ENCODE results near the gene GTPBP10. TPM values are rescaled to one million over a fixed set of nuclear protein-coding genes. Genes with fewer than 3 reads are reported as not detected.

Gene GTPBP10
- total and polyA plus RNA-seq, 2 donors (not counting 1 experiment from before 2014, with no cell fraction given): 17.7 to 36.2 TPM

GRCh38 chr7:90312745-90313144 is 33.8 kb upstream of the GTPBP10 start:
- intact Hi-C loops (cut with micrococcal nuclease): loop anchor here (1.0 kb wide), 2 partner anchors 101 to 115 kb away; no protein-coding TSS in a partner anchor
- Histone ChIP-seq H3K9ac (ENCODE audit: low read length) (no peak overlapping the region), H3K4me2 (replicated peaks; ENCODE audit: low read depth, low read length, poor library complexity, severe bottlenecking) (no peak overlapping the region), H3K79me2 (ENCODE audit: control insufficient read depth, insufficient read depth, low read length) (no peaks in the 10 kb centered on the region), H3K9me3 (ENCODE audit: control extremely low read depth in 1 of 3, control insufficient read depth in 2 of 3, insufficient read depth in 1 of 3, low read length in 2 of 3) (no peaks in the 10 kb centered on the region), H4K20me1 (ENCODE audit: control insufficient read depth, insufficient read depth, low read length, poor library complexity, severe bottlenecking) (no peaks in the 10 kb centered on the region), H2AFZ (ENCODE audit: insufficient read depth, low read depth, low read length, poor library complexity, severe bottlenecking) (no peak overlapping the region), H3K27me3 (replicated peaks in 1 of 4; ENCODE audit: control extremely low read depth in 1 of 4, control insufficient read depth in 3 of 4, insufficient read depth in 4 of 4, low read length in 3 of 4) (no peaks in the 10 kb centered on the region), H3K4me1 (ENCODE audit: control insufficient read depth in 2 of 2, insufficient read depth in 2 of 2, low read length in 2 of 2) (no peaks in the 10 kb centered on the region), H3K36me3 (replicated peaks in 1 of 2; ENCODE audit: control extremely low read depth in 1 of 2, control insufficient read depth in 1 of 2, extremely low read depth in 1 of 2, insufficient read depth in 2 of 2, low read length in 1 of 2) (no peaks in the 10 kb centered on the region), H3K4me3 (ENCODE audit: control extremely low read depth in 1 of 5, extremely low read depth in 1 of 5, insufficient read depth in 1 of 5, low read depth in 2 of 5, low read length in 4 of 5) (no peak overlapping the region), H3K27ac (ENCODE audit: low read length in 2 of 2) (no peak overlapping the region)
- TF ChIP-seq, protein P1, sequence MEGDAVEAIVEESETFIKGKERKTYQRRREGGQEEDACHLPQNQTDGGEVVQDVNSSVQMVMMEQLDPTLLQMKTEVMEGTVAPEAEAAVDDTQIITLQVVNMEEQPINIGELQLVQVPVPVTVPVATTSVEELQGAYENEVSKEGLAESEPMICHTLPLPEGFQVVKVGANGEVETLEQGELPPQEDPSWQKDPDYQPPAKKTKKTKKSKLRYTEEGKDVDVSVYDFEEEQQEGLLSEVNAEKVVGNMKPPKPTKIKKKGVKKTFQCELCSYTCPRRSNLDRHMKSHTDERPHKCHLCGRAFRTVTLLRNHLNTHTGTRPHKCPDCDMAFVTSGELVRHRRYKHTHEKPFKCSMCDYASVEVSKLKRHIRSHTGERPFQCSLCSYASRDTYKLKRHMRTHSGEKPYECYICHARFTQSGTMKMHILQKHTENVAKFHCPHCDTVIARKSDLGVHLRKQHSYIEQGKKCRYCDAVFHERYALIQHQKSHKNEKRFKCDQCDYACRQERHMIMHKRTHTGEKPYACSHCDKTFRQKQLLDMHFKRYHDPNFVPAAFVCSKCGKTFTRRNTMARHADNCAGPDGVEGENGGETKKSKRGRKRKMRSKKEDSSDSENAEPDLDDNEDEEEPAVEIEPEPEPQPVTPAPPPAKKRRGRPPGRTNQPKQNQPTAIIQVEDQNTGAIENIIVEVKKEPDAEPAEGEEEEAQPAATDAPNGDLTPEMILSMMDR (IDR thresholded peaks at IDR 0.05): no peak
- TF ChIP-seq EZH2 (IDR thresholded peaks at IDR 0.05; ENCODE audit: borderline replicate concordance, insufficient read depth, low read depth, low read length, poor library complexity, severe bottlenecking): no peak
- peaks cover 21% of the 10 kb centered on the region for H3K27me3 Mint-ChIP-seq
- peak; percentile 43 for ATAC-seq (ENCODE audit: low read depth)
- ChIA-PET POLR2A (no interaction called here), CTCF (interaction anchor here (0.7 to 6.2 kb wide), 11 partner anchors 9 to 128 kb away, joined by 3 to 79 read pairs (median 5); no protein-coding TSS in a partner anchor)
- H3K27ac Mint-ChIP-seq: no peak overlapping the region
- H3K9me3 Mint-ChIP-seq (ENCODE audit: insufficient read depth): no peaks in the 10 kb centered on the region
- WGBS (ENCODE audit: insufficient coverage): no CpG with 5 or more reads among the region's 2 CpGs
- H3K4me1 Mint-ChIP-seq: no peaks in the 10 kb centered on the region
- H3K4me3 Mint-ChIP-seq: no peak overlapping the region
- peak; percentile 14 for DNase-seq

DNA sequence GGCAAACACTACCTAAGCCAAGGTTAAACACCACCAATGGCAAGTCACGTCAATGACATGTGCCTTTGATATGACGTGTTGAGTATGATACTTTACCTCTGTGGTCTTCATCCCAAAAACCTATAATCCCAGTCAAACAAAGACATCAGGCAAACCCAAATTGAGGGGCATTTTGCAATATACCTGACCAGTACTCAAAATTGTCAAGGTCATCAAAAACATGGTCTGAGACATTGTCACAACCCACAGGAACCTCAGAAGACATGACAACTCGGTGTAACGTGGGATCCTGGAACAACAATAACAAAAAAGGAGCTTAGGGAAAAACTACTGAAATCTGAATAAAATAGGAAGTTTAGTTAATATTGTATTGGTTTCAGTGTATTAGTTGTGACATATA is 32.6 kb upstream of the GTPBP10 start:
- H3K36me3 ChIP-seq (replicated peaks in 1 of 2; ENCODE audit: control extremely low read depth in 1 of 2, control insufficient read depth in 1 of 2, extremely low read depth in 1 of 2, insufficient read depth in 2 of 2, low read length in 1 of 2): no peaks in the 10 kb centered on the region
- H4K20me1 ChIP-seq (ENCODE audit: control insufficient read depth, insufficient read depth, low read length, poor library complexity, severe bottlenecking): no peaks in the 10 kb centered on the region
- H3K9me3 ChIP-seq (ENCODE audit: control extremely low read depth in 1 of 3, control insufficient read depth in 2 of 3, insufficient read depth in 1 of 3, low read length in 2 of 3): no peaks in the 10 kb centered on the region
- H3K4me2 ChIP-seq (replicated peaks; ENCODE audit: low read depth, low read length, poor library complexity, severe bottlenecking): no peak overlapping the region
- H3K4me1 ChIP-seq (ENCODE audit: control insufficient read depth in 2 of 2, insufficient read depth in 2 of 2, low read length in 2 of 2): no peaks in the 10 kb centered on the region
- Mint-ChIP-seq H3K9me3 (ENCODE audit: insufficient read depth) (no peaks in the 10 kb centered on the region), H3K4me3 (no peak overlapping the region), H3K4me1 (no peaks in the 10 kb centered on the region), H3K27ac (no peak overlapping the region), H3K27me3 (peaks cover 25% of the 10 kb centered on the region)
- ChIA-PET POLR2A (no interaction called here), CTCF (interaction anchor here (1.7 to 6.2 kb wide), 2 partner anchors 32 to 114 kb away, joined by 7 to 79 read pairs; no protein-coding TSS in a partner anchor)
- DNase-seq (no peak), ATAC-seq (ENCODE audit: low read depth) (no peak)
- no peaks in the 10 kb centered on the region for H3K79me2 ChIP-seq (ENCODE audit: control insufficient read depth, insufficient read depth, low read length)
- intact Hi-C loops (cut with micrococcal nuclease): no loop called here
- H3K4me3 ChIP-seq (ENCODE audit: control extremely low read depth in 1 of 5, extremely low read depth in 1 of 5, insufficient read depth in 1 of 5, low read depth in 2 of 5, low read length in 4 of 5): no peak overlapping the region
- TF ChIP-seq, protein P1 (IDR thresholded peaks at IDR 0.05): no peak
- TF ChIP-seq EZH2 (IDR thresholded peaks at IDR 0.05; ENCODE audit: borderline replicate concordance, insufficient read depth, low read depth, low read length, poor library complexity, severe bottlenecking): no peak
- no peaks in the 10 kb centered on the region for H3K27me3 ChIP-seq (replicated peaks in 1 of 4; ENCODE audit: control extremely low read depth in 1 of 4, control insufficient read depth in 3 of 4, insufficient read depth in 4 of 4, low read length in 3 of 4)
- H3K9ac ChIP-seq (ENCODE audit: low read length): no peak overlapping the region
- WGBS (ENCODE audit: insufficient coverage): no CpG with 5 or more reads among the region's 4 CpGs
- no peak overlapping the region for H3K27ac ChIP-seq (ENCODE audit: low read length in 2 of 2)
- H2AFZ ChIP-seq (ENCODE audit: insufficient read depth, low read depth, low read length, poor library complexity, severe bottlenecking): no peak overlapping the region
